ENCODE measurements around the gene CHMP6.

Gene CHMP6

DNA sequence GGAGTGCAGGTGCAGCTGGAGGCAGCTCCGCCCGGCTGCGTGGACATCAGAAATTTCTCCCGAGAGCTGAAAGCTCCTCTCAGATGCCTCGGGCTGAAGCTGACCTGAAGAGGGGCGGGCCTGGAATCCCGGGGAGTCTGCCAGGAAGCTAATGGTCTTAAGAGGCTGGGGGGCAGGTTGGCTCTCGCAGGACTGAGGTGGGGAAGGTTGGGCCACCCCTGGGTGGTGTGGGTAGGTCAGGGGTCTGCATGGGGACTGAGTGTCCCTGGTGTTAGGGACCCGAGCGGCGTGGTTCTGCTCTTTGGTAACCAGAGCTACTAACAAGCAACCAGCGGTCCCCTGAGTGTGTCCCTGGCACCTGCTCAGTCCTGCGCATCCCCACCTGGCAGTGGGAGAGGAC is 3.5 kb downstream of the CHMP6 start:
- no peak for DNase-seq

DNA sequence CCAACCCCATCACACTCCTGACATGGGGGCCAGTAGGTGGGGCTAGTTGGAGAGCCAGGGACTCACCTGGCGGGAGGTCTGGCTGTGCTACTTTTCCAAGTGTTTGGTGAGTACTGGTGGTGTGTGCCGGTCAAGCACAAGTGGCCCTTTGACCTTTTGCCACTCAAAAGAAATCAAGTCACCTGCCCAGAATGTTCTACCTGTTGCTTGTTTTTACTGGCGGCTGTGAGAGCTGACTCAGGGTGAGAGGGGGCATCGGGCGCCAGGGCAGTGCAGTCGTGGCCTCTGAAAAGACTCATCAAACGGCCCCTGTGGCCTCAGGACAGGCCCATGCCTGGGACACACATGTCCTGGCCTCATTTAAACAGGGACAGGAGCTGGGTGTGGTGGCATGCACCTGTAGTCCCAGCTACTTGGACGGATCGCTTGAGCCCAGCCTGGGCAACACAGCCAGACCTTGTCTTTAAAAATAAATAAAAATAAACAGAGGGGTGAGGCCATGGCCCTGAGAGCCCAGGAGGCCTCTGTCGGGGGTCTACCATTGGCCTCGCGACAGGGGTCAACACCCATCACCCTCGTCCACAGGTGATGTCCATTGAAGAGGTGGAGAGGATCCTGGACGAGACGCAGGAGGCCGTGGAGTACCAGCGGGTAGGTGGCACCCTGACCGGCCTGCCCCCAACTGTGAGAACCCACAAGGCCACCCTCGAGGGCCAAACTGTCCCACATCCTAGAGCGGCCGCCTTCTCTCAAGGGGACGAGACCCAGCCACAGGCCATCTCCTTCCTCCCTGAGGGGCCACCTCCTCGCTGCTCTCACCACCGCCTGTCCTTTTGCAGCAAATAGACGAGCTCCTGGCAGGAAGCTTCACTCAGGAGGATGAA is 5.0 kb downstream of the CHMP6 start:
- no peak for DNase-seq

DNA sequence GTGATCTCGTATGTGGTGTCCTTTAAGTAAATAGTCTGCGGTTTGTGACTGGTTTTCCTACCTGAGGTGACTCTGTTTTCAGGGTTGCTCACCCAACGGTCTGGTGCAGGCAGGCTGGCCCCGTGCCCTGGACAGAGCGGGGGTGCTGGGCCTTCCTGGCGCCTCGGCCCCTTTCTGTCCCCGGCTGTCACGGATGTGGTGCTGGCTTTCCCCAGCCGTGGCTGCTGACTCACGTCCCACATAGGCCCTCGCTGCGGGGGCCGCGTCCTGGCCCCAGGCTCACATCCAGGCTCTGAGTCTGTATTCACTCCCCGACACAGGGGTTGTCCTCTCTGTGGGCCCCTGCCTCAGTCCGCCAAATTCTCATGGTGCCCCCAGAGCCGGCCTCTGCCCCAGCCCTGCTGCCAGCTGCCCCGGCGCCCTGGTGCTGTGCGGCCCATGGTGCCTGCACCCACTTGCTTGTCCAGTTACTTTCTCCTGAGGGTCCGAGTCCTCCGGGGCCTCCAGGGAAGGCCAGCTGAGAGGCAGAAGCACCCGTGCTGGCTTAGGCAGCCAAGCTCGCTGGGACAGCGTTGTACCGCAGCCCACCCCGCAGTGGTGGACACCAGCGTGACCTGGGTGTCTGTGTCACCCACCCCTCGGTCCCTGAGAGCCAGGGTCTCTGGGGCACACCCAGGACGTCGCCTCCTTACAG is 5.9 kb downstream of the CHMP6 start:
- no peak for DNase-seq

DNA sequence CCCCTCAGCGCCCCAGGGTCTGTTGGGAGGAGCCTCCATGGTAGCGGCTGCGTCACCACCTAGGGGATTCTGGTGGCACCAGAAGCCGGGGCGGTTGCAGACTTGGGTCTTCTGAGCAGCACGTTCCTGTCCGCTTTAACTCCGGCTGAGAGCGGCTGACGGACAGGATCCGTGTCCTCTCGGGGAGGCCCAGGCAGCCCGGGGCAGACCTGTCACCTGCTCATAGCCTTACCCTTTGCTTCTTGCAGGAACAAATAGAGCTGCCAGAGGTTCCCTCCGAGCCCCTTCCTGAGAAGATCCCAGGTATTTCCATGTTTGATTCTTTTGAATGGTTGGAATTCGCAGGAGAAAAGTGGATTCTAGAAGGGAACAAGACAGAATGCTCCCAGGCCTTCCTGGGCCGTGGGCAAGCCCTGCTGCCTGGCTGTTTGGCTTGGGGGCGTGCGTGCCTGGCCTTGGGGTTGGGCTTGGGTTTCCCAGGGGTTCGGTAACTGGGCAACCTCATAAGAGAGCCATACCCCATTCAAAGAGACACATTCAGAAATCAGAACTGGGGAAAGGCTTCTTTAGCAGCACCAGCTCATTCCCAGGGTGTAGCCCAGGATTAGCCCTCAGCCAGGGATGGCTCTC is 6.6 kb downstream of the CHMP6 start:
- DNase-seq, result no peak

DNA sequence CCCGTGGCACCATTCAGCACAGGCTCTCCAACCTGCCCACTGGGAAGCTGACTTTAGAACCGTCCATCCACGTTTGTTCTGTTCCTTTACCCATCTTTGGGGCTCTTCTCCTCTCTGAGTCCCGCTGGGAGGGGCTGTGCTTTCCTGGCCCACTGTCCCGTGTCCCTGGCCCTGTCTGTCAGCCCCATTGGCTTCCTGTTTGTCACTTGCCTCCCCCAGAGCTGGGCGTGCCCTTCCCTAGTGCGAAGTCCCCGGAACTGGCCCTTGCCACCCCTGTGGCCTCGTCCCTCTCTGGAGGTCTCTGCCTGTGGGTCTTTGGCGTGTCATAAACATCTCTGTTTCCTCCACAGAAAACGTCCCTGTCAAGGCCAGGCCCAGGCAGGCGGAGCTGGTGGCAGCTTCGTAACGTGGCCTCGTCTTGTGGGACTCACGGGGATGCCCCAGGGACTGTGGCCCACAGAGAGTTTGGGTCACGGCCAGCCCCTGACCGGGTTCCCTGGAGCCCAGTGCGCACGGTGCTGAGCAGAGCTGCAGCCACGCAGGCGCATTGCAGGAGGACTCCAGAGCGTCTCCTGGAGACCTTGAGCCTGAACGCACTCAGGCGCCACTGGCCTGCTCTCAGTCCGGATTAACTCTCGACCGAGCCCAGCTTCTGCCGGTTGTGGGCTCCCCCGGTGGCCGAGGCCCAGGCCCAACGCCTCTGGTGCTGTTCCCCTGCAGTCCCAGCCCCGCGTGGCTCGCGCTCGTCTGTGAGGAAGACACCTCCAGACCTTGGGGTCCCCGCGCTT is 7.3 kb downstream of the CHMP6 start:
- DNase-seq, result no peak

DNA sequence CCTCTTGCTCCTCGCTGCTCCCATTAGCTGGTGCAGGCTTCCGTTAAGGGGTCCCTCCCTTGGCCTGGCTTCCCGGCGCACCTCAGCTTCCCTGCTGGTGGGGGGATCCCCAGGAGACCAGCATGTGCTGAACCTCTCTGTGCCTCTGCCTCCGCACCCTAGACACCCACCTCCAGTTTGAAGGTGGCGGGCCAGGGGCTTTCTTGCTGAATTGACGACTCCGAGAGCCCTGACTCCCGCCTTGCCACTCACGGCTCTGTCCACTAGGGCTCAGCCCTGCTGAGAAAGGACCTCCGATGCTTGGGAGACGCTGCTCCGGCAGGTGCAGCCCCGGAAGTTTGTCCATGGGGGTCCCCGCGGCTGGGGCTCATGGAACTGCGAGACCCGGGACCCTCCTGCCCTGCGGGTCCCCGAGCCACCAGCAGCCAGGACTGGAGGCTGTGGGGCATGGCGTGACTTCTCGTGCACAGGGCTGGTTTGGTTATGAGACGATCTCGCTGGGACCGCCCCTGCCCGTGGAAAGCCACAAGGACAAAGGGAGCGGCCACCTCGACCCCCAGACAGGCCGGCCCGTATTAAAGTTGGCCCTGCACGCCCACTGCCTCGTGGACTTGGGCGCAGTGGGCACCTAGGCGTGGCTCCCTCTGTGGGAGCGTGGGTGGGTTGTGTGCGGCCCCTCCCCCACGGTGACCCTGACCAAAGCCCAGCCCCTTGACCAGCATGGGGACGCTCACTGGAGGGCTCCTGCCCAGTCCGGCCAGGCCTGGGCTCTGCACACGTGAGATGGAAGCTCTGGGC is 8.1 kb downstream of the CHMP6 start:
- DNase-seq, result no peak

DNA sequence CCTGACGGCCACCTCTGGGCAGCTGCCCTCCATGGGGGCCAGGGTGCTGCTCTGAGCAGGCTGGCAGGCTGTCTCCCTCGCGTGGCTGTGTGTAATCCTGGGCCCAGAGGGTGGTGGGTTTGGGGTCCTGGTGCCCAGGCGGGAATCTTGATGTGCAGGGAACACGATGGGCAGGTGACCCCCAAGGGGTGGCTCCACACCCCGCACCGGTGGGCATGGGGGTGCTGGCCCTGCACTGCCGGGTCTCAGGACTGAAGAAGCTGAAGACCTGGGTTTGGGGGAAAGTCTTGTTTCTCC is 8.6 kb downstream of the CHMP6 start:
- DNase-seq, result no peak

DNA sequence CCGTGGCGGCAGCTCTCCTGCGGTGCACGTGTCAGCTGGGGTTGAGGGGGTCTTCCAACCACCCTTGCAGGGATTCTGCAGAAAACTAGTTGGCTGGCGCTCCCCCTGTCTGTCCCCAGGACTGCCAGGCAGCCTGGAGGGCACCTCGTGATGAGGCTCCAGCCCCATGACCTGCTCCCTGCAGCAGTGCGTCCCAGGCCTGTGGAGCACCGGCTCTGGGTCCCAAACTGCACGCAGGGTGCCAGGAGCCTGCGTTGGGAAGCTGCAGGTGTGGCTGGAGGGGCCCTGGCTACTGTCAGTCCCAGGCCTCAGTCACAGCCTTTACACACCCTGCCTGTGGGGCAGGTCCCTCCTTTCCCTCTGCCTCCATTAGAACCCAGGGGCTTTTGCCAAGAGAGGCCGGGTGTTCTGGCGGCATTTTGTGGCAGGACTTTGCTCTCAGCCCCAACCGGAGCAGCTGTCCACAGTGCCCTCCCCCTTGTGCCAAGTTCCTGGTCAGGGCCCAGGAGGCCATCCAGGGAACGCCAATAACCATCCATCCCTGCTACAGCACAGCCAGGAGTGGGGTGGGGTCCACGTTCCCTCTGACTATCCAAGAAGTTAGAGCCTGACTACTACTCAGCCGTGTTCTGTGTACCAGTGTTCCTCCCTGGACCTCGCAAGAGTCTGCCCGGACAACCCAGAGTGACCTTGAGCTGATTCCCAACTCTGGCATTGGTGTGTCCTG is 9.2 kb downstream of the CHMP6 start:
- no peak for DNase-seq

DNA sequence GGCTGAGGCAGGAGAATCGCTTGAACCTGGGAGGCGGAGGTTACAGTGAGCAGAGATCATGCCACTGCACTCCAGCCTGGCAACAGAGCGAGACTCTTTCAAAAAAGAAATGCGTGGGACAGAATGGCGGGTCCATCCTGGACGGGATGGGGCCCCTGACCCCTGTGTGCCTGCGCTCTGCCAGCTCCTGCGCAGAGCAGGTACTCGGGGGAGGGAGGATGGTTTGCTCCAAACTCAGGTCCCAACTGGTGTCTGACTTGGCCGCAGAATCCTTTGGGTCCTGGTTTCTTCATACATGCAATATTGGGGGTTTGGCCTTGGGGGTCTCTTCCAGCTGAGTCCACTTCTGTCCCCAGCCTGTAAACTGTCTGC is 10.4 kb downstream of the CHMP6 start:
- DNase-seq, result no peak

DNA sequence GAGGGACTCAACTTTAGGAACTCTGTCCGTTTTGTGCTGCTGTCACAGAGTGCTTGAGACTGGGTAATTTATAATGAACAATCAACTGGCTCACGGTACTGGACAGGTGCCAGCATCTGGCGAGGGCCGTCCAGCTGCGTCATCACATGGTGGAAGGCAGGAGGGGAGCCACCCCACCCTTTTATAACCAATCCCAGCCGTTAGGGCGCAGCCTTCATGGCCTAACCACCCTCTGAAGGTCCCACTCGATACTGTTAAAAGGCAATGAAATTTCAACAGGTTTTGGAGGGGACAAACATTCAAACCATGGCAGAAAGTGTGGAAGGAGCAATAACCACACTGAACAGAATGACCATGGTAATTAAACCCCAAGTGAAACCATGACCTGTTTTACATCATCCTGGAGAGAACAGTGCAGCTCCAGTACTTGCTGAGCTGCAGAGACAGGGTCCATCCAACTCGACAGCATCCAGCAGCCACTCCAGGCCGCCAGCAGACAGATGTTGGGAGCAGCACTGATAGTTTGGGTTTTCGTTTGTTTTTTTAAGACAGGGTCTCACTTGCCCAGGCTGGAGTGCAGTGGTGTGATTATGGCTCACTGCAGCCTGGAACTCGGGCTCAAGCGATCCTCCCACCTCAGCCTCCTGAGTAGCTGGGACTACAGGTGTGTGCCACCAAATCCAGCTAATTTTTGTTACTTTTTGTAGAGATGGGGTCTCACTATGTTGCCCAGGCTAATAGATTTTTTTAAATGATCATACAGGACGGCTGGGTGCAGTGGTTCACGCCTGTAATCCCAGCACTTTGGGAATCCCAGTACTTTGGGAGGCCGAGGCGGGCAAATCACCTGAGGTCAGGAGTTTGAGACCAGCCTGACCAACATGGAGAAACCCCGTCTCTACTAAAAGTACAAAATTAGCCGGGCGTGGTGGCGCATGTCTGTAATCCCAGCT is 11.0 kb downstream of the CHMP6 start:
- no peak for DNase-seq

DNA sequence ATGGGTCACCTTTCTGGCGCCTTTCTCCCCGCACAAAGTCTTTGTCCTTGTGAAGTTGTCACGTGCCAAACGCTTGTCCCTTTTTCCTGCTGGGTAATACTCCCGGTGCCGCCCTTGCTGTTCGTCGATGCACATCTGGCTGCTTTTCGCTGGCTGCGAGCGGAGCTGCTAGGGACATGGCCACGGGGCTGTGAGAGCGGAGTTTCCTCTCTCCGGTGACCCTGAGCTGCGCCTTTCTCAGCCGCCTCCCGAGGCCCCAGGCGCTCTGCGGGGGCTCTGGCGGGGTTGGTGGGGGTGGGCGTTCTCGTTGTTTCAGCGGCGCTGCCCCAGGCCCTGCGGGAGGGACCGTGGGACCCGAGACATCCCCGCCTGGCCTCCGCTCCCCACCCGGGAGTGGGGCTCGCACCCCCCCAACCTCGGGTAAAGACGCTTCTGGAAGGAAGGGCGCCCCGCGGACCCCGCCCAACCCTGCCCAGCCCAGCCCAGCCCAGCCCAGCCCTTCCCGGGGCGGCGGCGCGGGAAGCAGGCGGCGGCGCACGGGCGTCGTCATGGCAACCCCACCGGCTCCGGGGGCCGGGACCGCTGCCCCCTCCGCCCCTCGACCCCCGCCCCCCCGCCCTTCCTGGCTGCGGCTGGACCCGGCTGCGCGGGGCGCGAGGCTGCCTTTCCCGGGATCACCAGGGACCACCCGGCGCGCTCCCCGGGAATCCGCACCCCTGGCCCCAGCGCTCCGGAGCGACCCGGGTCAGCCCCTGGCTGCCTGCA is 12.3 kb downstream of the CHMP6 start:
- DNase-seq, result no peak

DNA sequence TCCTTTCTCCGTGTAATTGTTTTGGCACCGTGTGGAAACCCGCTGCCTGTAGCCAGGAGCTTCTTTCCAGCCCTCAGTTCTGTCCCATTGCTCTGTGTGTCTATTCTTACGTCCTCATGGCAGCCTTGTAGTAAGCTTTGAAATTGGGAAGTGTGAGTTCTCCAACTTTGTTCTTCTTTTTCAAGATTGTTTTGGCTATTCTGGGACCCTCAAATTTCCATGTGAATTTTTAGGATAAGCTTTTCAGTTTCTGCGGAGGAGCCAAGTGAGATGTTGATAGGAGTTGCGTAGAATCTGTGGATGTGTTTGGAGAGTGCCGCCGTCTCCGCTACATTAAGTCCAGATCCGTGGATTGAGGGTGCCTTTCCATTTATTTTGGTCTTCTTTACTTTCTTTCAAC is 15.2 kb downstream of the CHMP6 start:
- DNase-seq, result no peak

DNA sequence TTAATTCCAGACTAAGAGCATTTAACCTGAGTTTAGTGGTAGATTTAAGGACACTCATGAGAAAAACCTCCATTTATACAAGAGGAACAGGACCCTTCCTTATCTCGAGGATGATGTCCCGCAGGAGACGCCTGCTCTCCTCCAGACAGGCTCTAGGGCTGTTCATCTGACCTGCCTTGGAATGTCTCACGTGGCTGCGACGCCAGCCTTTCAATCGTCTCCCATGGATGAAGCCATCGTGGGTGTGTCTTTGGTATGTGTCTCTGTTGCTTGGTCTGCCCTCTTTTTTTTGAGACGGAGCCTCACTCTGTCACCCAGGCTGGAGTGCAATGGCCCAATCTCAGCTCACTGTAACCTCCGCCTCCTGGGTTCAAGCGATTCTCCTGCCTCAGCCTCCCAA is 16.5 kb downstream of the CHMP6 start:
- no peak for DNase-seq

DNA sequence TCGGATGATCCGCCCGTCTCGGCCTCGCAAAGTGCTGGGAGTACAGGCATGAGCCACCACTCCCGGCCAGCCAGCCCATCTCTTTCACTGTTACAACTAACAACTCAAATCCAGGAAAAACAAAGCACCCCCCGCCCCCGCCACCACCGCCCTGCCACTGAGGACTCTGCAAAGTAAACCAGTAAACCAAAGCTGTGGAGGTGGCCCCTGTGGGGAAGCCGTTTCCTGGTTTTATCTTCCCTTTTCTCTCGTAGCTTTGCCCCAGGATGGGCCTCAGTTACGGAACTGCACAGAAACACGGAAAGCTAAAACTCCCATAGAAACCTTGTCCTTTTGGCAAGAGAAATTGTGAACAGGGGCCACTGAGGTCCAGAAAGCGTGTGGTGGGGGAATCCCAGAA is 17.5 kb downstream of the CHMP6 start:
- no peak for DNase-seq

DNA sequence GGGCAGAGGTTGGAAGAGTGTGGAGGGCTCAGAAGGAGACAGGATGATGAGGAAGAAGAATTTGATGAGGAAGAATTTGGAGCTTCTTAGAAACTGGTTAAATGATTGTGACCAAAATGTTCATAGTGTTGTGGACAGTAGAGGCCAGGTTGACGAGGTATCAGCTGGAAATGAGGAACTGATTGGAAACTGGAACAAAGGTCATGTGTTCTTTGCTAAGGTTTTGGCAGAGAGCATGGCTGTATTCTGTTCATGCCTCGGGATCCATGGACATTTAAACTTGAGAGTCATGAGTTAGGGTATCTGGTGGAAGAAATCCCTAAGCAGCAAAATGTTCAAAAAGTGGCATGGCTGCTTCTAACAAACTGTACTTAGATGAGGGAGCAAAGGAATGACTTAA is 19.3 kb downstream of the CHMP6 start:
- no peak for DNase-seq

DNA sequence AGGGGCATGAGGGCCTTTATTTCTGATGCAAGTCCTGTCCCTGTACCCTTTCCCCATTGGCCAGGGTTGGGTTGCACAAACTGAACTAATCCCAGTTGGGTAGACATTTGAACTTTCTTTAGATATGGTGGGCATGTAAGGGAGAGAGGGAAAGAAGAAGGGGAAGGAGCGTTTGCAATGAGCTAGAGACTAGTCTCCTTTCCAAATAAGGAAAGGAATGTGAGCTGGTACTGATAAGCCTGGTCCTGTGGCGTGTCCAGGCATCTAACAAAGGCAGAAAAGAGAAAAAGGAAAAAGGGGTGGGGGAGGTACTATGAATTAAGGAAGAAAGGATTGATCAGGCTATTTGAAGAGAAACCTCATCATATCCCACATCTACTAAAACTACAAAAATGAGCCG is 20.3 kb downstream of the CHMP6 start:
- no peak for DNase-seq

DNA sequence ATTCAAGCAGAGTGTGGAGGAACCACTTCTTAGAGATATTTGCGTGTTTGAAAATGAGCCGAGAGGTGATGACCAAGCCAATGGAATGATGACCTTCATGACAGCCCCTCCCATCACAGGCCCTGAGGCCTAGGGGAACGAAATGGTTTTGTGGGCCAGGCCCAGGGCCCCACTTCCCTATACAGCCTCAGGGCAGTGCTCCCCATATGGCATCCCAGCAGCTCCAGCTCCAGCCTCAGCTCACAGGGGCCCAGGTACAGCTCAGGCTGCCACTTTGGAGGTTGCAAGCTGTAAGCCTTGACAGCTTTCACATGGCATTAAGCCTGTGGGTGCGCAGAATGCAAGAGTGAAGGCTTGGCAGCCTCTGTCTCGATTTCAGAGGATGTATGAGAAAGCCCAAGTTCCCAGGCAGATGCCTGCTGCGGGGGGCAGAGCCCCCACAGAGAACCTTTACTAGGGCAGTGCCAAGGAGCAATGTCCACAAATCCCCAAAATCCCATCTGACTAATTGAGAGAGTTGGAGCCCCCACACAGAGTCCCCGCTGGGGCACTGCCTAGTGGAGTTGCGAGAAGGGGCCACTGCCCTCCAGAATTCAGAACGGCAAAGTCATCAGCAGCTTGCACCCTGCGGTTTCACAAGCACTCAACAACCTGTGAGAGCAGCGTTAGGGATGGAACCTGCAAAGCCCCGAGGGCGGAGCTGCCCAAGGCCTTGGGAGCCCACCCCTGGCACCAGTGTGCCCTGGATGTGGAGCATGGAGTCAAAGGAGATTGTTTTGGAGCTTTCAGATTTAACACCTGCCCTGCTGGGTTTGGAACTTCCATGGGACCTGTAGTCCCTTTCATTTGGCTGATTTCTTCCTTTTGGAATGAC is 21.2 kb downstream of the CHMP6 start:
- DNase-seq, result no peak

DNA sequence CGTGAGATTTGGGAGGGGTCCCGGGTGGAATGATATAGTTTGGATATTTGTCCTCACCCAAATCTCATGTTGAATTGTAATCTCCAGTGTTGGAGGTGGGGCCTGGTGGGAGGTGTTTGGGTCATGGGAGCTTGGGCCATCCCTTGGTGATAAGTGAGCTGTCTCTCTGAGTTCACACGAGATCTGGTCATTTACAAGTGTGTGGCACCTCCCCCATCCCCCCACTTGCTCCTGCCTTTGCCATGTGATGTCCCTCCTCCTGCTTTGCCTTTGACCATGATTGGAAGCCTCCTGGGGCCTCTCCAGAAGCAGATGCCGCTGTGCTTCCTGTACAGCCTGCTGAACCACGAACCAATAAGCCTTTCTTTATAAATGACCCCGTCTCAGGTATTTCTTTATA is 22.0 kb downstream of the CHMP6 start:
- DNase-seq, result no peak

DNA sequence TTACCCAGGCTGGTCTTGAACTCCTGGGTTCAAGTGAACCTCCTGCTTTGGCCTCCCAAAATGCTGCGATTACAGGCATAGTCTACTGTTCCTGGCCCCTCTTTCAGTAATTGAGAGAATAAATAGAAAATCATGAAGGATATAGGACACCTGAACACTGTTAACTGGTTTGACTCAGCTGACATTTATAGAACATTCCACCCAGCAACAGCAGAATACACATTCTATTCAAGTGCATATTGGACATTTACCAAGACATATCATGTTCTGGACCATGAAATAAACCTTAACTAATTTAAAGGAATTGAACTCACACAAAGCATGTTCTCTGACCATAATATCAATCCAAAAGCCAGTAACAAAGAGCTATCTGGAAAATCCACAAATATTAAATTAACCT is 23.5 kb downstream of the CHMP6 start:
- DNase-seq, result no peak
